Measurements from ENCODE around the gene AFF2.
"Not testable (repeated sequence)": the region's sequence is repeated elsewhere in the genome, so short reads cannot be mapped to it uniquely, and the experiment has no call there.

Gene AFF2

GRCh38 chrX:148885203-148885602, 384.8 kb downstream of the AFF2 start:
- Histone ChIP-seq H3K27me3 (ENCODE audit: control insufficient read depth, insufficient read depth, low read length) (no peaks in the 10 kb centered on the region), H3K27ac (ENCODE audit: low read depth, low read length) (no peak overlapping the region), H3K36me3 (ENCODE audit: control insufficient read depth, insufficient read depth, low read length) (no peaks in the 10 kb centered on the region), H3K9me3 (ENCODE audit: control insufficient read depth, insufficient read depth, low read length) (no peaks in the 10 kb centered on the region), H3K9ac (ENCODE audit: low read depth, low read length) (no peak overlapping the region), H3K4me3 (ENCODE audit: low read depth, low read length) (no peak overlapping the region), H3K4me1 (ENCODE audit: control insufficient read depth, insufficient read depth, low read length) (no peaks in the 10 kb centered on the region)

DNA sequence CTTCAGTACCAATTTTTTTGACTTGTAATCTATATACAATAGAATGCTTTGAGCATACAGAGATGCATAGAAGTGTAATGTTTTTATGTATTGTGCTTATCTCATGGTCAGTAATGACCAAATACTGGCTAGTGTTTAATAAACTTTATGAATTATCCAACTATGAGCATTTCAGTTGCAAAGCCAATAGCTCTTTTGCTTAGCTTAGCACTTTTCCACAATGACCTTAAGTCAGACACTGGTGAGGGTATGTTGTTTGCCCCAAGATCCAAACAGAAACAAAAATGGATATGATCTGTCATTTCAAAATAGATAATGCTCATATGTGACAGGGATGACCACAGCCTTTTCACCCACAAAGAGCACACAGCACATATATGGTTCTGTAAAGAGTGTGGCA, 393.0 kb downstream of the AFF2 start:
- no peaks in the 10 kb centered on the region for H3K9me3 ChIP-seq (ENCODE audit: control insufficient read depth, insufficient read depth, low read length)
- H3K4me1 ChIP-seq (ENCODE audit: control insufficient read depth, insufficient read depth, low read length): no peaks in the 10 kb centered on the region
- H3K27me3 ChIP-seq (ENCODE audit: control insufficient read depth, insufficient read depth, low read length): no peaks in the 10 kb centered on the region
- no peak overlapping the region for H3K9ac ChIP-seq (ENCODE audit: low read depth, low read length)
- H3K36me3 ChIP-seq (ENCODE audit: control insufficient read depth, insufficient read depth, low read length): no peaks in the 10 kb centered on the region
- no peak overlapping the region for H3K4me3 ChIP-seq (ENCODE audit: low read depth, low read length)
- H3K27ac ChIP-seq (ENCODE audit: low read depth, low read length): no peak overlapping the region

GRCh38 chrX:148902581-148902980, 402.2 kb downstream of the AFF2 start:
- H3K27me3 ChIP-seq (ENCODE audit: control insufficient read depth, insufficient read depth, low read length): no peaks in the 10 kb centered on the region
- peaks cover 4% of the 10 kb centered on the region; the same call in 1 of the 2 replicates for H3K9me3 ChIP-seq (ENCODE audit: control insufficient read depth, insufficient read depth, low read length)

DNA sequence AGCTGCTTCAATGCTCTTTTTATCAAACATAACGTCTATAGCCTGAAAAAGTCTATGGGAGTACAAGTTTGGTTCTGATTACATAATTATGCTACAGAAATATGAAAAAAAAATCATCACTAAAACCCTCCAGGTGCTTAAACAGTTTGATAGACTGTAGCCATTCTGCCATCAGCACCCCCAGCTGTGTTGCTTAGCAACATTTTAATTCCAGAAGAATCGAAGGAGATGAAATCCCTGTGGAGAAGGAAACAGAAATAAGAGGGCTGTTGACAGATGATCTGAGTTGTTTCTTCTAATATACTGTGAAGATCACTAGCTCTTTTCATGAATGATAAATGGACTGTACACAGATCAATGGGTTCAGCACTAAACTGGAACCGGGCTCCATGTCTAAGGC, 402.8 kb downstream of the AFF2 start:
- Histone ChIP-seq H3K36me3 (ENCODE audit: control insufficient read depth, insufficient read depth, low read length) (no peaks in the 10 kb centered on the region), H3K4me1 (ENCODE audit: control insufficient read depth, insufficient read depth, low read length) (peaks cover 10% of the 10 kb centered on the region), H3K9me3 (ENCODE audit: control insufficient read depth, insufficient read depth, low read length) (peaks cover 4% of the 10 kb centered on the region; the same call in 1 of the 2 replicates), H3K9ac (ENCODE audit: low read depth, low read length) (no peak overlapping the region), H3K27me3 (ENCODE audit: control insufficient read depth, insufficient read depth, low read length) (no peaks in the 10 kb centered on the region), H3K4me3 (ENCODE audit: low read depth, low read length) (no peak overlapping the region), H3K27ac (ENCODE audit: low read depth, low read length) (no peak overlapping the region)

More at GRCh38 chrX:148902581-148902980, 402.2 kb downstream of the AFF2 start:
- no peaks in the 10 kb centered on the region for H3K36me3 ChIP-seq (ENCODE audit: control insufficient read depth, insufficient read depth, low read length)
- no peak overlapping the region for H3K27ac ChIP-seq (ENCODE audit: low read depth, low read length)
- peaks cover 10% of the 10 kb centered on the region for H3K4me1 ChIP-seq (ENCODE audit: control insufficient read depth, insufficient read depth, low read length)
- no peak overlapping the region for H3K4me3 ChIP-seq (ENCODE audit: low read depth, low read length)
- no peak overlapping the region for H3K9ac ChIP-seq (ENCODE audit: low read depth, low read length)

DNA sequence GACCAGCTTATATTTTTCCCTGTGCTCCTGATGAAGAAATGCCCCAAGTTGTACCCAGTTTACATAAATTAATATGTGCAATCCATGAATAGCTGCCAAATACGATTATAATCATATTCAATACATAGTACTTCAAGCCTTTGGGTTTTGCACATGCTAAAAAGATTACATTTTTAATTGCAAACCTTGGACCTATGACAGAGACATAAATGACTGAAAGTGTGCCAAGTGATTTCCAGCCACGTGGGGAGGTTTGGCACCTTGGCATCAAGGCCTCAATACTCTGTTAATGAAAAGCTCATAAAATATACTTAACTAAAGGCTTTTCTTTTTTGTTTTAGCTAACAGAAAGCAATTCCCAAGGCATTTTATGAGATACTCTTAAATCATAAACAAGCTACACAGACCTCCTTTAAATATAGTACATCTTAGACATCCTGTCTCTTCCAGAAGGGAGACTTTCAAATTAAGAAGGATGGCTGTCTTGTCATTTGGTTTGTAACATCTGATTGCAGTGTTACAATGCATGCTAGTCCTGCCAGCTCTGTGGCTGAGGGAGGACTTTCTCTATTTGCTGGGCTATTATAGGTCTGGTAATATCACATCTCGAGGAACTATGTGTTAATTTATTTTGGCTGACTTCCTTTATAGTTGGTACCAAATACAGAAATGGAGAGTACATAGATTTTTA, 404.1 kb downstream of the AFF2 start:
- Histone ChIP-seq H3K36me3 (ENCODE audit: control insufficient read depth, insufficient read depth, low read length) (no peaks in the 10 kb centered on the region), H3K9ac (ENCODE audit: low read depth, low read length) (no peak overlapping the region), H3K4me3 (ENCODE audit: low read depth, low read length) (no peak overlapping the region), H3K4me1 (ENCODE audit: control insufficient read depth, insufficient read depth, low read length) (peaks cover 10% of the 10 kb centered on the region), H3K27ac (ENCODE audit: low read depth, low read length) (no peak overlapping the region), H3K27me3 (ENCODE audit: control insufficient read depth, insufficient read depth, low read length) (no peaks in the 10 kb centered on the region), H3K9me3 (ENCODE audit: control insufficient read depth, insufficient read depth, low read length) (peaks cover 4% of the 10 kb centered on the region; the same call in 1 of the 2 replicates)

DNA sequence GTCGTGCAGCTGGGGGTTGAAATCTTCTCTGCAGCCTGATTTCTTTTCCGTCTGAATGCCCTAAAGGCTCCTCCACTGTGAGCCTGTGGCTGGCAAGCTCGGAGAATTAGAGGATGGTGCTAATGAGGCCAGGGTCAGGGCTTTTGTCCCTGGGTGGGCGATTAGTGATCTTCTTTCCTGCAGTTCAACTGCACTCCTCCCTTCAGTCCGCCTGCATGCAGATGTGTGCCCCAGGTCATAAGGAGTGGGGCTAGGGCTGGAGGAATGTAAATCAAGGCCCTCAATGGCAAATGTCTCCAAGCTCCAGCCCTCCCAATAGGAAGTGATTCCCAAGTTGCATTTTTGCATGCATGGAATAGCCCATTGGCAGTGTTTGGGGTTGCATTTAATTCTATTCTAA, 405.0 kb downstream of the AFF2 start:
- Histone ChIP-seq H3K27ac (ENCODE audit: low read depth, low read length) (no peak overlapping the region), H3K9ac (ENCODE audit: low read depth, low read length) (no peak overlapping the region), H3K4me3 (ENCODE audit: low read depth, low read length) (no peak overlapping the region), H3K9me3 (ENCODE audit: control insufficient read depth, insufficient read depth, low read length) (peaks cover 4% of the 10 kb centered on the region; the same call in 1 of the 2 replicates), H3K27me3 (ENCODE audit: control insufficient read depth, insufficient read depth, low read length) (no peaks in the 10 kb centered on the region), H3K4me1 (ENCODE audit: control insufficient read depth, insufficient read depth, low read length) (peaks cover 10% of the 10 kb centered on the region), H3K36me3 (ENCODE audit: control insufficient read depth, insufficient read depth, low read length) (no peaks in the 10 kb centered on the region)

DNA sequence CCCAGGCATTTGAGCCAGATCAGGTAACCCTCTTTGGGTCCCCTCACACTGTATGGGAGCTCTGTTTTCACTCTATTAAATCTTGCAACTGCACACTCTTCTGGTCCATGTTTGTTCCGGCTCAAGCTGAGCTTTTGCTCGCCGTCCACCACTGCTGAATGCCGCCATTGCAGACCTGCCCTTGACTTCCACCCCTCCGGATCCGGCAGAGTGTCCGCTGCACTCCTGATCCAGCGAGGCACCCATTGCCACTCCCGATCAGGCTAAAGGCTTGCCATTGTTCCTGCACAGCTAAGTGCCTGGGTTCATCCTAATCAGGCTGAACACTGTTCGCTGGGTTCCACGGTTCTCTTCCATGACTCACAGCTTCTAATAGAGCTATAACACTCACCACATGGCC, 406.2 kb downstream of the AFF2 start:
- not testable (repeated sequence) for H3K27ac ChIP-seq (ENCODE audit: low read depth, low read length); H3K9ac ChIP-seq (ENCODE audit: low read depth, low read length); H3K4me3 ChIP-seq (ENCODE audit: low read depth, low read length); H3K36me3 ChIP-seq (ENCODE audit: control insufficient read depth, insufficient read depth, low read length); H3K4me1 ChIP-seq (ENCODE audit: control insufficient read depth, insufficient read depth, low read length); H3K9me3 ChIP-seq (ENCODE audit: control insufficient read depth, insufficient read depth, low read length); H3K27me3 ChIP-seq (ENCODE audit: control insufficient read depth, insufficient read depth, low read length)

- Histone ChIP-seq H3K9me3 (ENCODE audit: control insufficient read depth, insufficient read depth, low read length) (peaks cover 4% of the 10 kb centered on the region; the same call in 1 of the 2 replicates), H3K4me3 (ENCODE audit: low read depth, low read length) (no peak overlapping the region), H3K27me3 (ENCODE audit: control insufficient read depth, insufficient read depth, low read length) (no peaks in the 10 kb centered on the region), H3K4me1 (ENCODE audit: control insufficient read depth, insufficient read depth, low read length) (peaks cover 10% of the 10 kb centered on the region), H3K36me3 (ENCODE audit: control insufficient read depth, insufficient read depth, low read length) (no peaks in the 10 kb centered on the region), H3K27ac (ENCODE audit: low read depth, low read length) (no peak overlapping the region), H3K9ac (ENCODE audit: low read depth, low read length) (no peak overlapping the region)
These were observed 409.3 kb downstream of the AFF2 start for GRCh38 chrX:148909758-148910157.

DNA sequence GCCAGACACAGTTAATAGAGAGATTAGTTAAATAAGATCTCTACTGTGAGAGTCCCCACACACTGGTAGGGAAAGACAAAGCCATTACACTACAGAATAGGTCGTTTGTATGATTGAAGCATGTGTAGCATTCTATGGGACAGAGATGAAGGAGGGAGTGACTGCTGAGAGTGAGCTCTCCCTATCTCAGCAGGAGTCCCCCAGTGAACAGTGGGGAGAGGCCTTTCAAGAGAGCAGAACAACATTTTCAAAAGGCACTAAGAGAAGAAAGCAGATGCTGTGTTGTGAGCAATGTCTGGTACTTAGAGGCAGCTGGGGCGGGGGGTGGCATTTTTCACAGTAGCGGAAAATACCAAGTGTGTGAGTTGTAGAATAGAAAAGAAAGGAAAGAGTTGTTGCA, 413.6 kb downstream of the AFF2 start:
- Histone ChIP-seq H3K9me3 (ENCODE audit: control insufficient read depth, insufficient read depth, low read length) (no peaks in the 10 kb centered on the region), H3K9ac (ENCODE audit: low read depth, low read length) (no peak overlapping the region), H3K27ac (ENCODE audit: low read depth, low read length) (no peak overlapping the region), H3K36me3 (ENCODE audit: control insufficient read depth, insufficient read depth, low read length) (no peaks in the 10 kb centered on the region), H3K27me3 (ENCODE audit: control insufficient read depth, insufficient read depth, low read length) (no peaks in the 10 kb centered on the region), H3K4me3 (ENCODE audit: low read depth, low read length) (no peak overlapping the region), H3K4me1 (ENCODE audit: control insufficient read depth, insufficient read depth, low read length) (no peaks in the 10 kb centered on the region)

DNA sequence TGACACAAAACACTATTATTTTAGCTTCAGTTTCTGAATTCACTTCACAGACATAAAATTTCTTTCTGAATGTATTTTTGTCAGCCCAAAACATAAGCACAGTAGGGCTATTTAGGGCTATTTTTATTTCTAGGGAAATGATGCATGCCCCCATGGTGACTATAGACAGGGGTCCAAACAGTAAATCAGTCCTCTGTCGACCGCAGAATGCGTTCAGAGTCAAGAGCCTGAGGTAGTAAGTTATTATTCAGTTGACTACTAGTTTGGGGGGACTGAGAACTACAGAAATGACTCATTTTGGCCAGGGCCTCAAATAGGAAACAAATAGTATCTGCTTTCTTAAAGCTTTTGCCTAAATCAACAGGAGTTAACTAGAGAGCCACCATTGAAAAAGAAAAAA, 414.4 kb downstream of the AFF2 start:
- Histone ChIP-seq H3K9me3 (ENCODE audit: control insufficient read depth, insufficient read depth, low read length) (no peaks in the 10 kb centered on the region), H3K9ac (ENCODE audit: low read depth, low read length) (no peak overlapping the region), H3K27me3 (ENCODE audit: control insufficient read depth, insufficient read depth, low read length) (no peaks in the 10 kb centered on the region), H3K36me3 (ENCODE audit: control insufficient read depth, insufficient read depth, low read length) (no peaks in the 10 kb centered on the region), H3K4me1 (ENCODE audit: control insufficient read depth, insufficient read depth, low read length) (no peaks in the 10 kb centered on the region), H3K4me3 (ENCODE audit: low read depth, low read length) (no peak overlapping the region), H3K27ac (ENCODE audit: low read depth, low read length) (no peak overlapping the region)

DNA sequence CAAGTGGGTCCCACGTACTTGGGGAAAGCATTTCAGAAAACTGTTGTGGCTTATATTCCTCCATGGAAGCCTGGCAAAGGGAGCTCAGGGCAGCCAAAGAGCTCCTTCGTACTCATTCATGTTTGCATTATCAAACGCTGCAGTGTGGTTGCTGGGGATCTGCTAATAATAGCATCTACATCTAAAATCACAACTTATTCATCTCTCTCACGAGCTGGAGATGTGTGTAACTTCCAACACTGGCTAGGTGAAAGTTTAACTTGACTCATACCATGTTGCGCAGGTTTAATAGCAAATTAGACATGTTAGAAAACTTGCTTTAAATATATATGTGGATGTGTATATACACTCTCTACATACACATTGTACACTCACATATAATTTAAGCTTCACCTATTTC, 415.1 kb downstream of the AFF2 start:
- no peak overlapping the region for H3K27ac ChIP-seq (ENCODE audit: low read depth, low read length)
- H3K9ac ChIP-seq (ENCODE audit: low read depth, low read length): no peak overlapping the region
- no peaks in the 10 kb centered on the region for H3K9me3 ChIP-seq (ENCODE audit: control insufficient read depth, insufficient read depth, low read length)
- no peaks in the 10 kb centered on the region for H3K4me1 ChIP-seq (ENCODE audit: control insufficient read depth, insufficient read depth, low read length)
- H3K4me3 ChIP-seq (ENCODE audit: low read depth, low read length): no peak overlapping the region
- H3K36me3 ChIP-seq (ENCODE audit: control insufficient read depth, insufficient read depth, low read length): no peaks in the 10 kb centered on the region
- no peaks in the 10 kb centered on the region for H3K27me3 ChIP-seq (ENCODE audit: control insufficient read depth, insufficient read depth, low read length)
